ENCODE results near the gene HDGFL3.

The HDGFL3 gene

DNA sequence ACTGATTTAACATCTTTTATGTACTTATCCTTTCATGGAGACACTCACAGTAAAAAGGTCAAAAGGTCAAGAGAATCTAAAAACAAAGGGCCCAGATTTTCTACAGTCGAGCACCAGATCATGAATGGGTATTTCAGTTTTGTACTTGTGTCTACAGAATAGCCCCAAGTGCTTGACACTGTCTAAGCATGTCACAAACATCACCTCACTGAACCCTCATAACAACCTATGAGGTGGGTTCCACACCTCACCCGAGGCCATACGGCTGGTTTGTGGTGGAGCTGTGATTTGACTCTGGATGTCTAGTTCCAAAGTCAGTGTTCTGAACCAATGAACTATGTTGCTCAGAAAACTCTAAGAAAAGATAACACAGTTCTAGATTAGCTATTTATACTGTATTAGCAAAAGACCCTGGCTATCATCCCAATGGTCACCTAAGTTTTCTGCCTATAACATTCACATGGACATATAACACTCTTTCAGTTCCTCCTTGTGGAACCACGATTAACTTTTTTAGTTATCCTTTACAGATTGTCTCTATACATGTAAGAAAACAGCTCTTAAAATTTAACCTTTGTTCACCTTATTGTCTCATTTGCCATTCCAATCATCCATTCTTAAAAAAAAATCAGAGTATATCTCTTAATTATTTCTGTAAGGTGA, 74.6 kb downstream of the HDGFL3 start:
- Mint-ChIP-seq H3K9me3 (no peaks in the 10 kb centered on the region), H3K27me3 (no peaks in the 10 kb centered on the region), H3K4me3 (no peak overlapping the region), H3K27ac (no peak overlapping the region), H3K4me1 (no peaks in the 10 kb centered on the region), H3K36me3 (no peaks in the 10 kb centered on the region)
- ATAC-seq (ENCODE audit: low read depth) (no peak), DNase-seq (ENCODE audit: low spot score in 2 of 2) (no peak)

DNA sequence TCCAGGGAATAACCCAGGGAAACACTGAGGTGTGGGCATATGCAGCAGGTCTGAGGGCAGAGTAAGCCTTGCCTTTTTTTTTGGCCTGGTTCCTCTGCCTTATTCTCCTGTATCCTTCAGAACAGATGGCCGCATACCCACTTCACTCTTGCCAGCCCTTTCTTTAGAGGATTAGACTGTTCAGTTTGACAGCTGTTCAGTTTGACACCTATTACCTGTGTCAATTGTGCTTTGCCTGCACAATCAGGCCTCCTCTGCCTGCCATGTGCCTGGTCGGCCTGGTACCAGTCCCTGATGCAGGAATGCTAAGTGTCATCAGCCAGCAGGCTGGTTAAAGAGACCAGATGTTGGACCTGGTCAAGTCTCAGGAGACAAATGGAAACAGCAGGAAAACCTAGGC, 77.8 kb downstream of the HDGFL3 start:
- no peaks in the 10 kb centered on the region for H3K36me3 Mint-ChIP-seq
- H3K27me3 Mint-ChIP-seq, result no peaks in the 10 kb centered on the region
- H3K4me1 Mint-ChIP-seq, result no peaks in the 10 kb centered on the region
- H3K9me3 Mint-ChIP-seq, result no peaks in the 10 kb centered on the region
- no peak for DNase-seq (ENCODE audit: low spot score in 2 of 2)
- no peak overlapping the region for H3K27ac Mint-ChIP-seq
- no peak for ATAC-seq (ENCODE audit: low read depth)
- H3K4me3 Mint-ChIP-seq, result no peak overlapping the region

DNA sequence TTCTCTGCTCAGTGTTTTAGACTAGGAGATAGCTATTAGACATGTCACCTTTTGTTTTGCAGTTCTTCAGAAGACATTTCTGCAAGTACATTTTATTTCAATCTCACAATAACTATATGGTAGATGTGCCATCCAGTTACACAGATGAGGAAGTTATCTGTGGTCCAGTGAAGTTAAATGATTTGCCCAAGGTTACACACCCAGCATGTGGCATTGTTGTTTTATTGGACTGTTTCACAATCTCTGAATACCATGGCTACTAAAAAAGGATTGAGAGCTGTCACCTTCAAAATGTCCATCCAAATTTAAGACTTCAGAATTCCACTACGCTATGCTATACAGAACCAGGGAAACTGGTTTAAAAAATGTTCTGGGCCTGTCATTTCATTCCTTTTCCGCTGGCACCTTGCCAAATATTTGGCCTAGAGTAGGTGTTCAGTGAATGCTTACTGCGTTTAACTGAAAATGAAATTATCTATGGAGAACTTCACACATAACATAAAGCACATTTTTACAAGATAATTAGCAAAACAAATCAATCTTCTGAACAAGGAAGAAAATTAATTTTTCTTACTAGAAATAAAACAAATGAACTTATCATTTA, 80.0 kb downstream of the HDGFL3 start:
- no peak for DNase-seq (ENCODE audit: low spot score in 2 of 2)

DNA sequence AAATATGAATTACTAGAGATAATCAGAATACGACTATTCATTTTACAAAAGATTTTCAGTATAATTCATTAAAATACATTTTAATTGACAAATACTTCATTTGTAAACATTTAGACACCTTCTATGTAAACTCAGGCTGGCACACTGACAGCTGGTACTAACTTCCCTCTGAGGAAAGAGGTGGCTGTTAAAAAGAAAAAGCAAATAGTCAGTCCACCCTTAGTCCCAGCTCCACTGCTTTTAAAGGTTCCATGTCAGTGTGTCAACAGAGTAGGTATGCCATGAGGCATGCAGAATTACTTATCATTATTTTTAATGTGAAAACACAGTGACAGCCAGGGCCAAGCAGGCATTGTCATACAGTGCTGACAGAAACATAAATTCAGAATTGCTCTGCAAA, 84.1 kb downstream of the HDGFL3 start:
- DNase-seq (ENCODE audit: low spot score in 2 of 2) (no peak), ATAC-seq (ENCODE audit: low read depth) (no peak)
- Mint-ChIP-seq H3K27me3 (no peaks in the 10 kb centered on the region), H3K4me3 (no peak overlapping the region), H3K27ac (no peak overlapping the region), H3K36me3 (no peaks in the 10 kb centered on the region), H3K9me3 (no peaks in the 10 kb centered on the region), H3K4me1 (no peaks in the 10 kb centered on the region)

More for the DNA sequence above, 80.0 kb downstream of the HDGFL3 start:
- no peaks in the 10 kb centered on the region for H3K36me3 Mint-ChIP-seq
- no peaks in the 10 kb centered on the region for H3K4me1 Mint-ChIP-seq
- H3K27me3 Mint-ChIP-seq, result no peaks in the 10 kb centered on the region
- no peak for ATAC-seq (ENCODE audit: low read depth)
- no peak overlapping the region for H3K4me3 Mint-ChIP-seq
- H3K9me3 Mint-ChIP-seq, result no peaks in the 10 kb centered on the region
- H3K27ac Mint-ChIP-seq, result no peak overlapping the region

DNA sequence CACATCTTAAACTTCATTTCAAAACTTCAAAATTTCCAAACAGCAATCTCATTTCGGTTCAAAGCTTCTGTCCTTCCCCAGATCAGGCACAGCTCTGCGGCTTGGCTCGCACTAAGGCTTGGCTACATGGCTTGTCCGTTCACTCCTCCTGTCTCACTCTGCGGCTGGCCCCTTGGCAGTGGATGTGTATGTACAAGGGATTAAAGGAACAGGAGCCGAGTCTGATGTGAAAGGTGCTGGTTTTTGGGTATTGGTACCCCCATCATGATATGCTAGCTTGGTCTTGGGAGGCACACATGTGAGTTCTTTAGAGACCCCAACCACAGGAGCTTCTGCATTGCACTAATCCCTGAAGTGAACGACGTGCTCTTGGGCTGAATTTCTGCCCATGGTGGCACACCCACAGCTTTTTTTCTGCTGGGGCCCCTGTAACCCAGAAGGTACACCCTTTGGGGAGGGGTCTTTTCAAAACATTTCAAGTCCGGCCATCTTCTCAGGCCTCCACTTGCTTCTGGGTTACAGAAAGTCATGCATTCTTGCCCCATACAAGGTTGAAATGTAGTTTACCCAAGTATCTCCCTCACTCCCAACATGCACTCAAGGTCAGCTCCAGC, 87.5 kb downstream of the HDGFL3 start:
- Mint-ChIP-seq H3K9me3 (no peaks in the 10 kb centered on the region), H3K27ac (no peak overlapping the region), H3K27me3 (no peaks in the 10 kb centered on the region), H3K4me1 (no peaks in the 10 kb centered on the region), H3K4me3 (no peak overlapping the region), H3K36me3 (no peaks in the 10 kb centered on the region)
- no peak for ATAC-seq (ENCODE audit: low read depth)
- no peak for DNase-seq (ENCODE audit: low spot score in 2 of 2)

DNA sequence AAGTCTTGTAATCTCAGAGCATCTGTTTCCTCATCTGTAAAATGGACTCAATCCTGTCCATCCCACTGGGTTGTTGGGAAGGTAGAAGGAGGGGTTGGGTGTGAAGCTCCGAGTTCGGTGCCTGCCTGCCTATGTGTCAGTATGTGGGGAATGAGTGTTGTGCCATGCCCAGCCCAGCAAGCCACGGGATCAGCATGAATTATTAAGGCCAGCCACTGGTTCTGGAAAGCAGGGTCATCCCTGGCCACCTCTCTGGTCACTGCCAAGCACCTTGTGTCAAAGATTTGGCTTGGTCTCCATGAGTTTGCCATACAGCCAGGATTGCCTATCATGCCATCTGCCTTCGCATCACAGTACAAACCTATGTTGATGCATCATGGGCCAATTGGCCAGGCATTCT, 88.7 kb downstream of the HDGFL3 start:
- Mint-ChIP-seq H3K4me1 (no peaks in the 10 kb centered on the region), H3K36me3 (no peaks in the 10 kb centered on the region), H3K9me3 (no peaks in the 10 kb centered on the region), H3K4me3 (no peak overlapping the region), H3K27me3 (no peaks in the 10 kb centered on the region), H3K27ac (no peak overlapping the region)
- ATAC-seq (ENCODE audit: low read depth) (no peak), DNase-seq (ENCODE audit: low spot score in 2 of 2) (no peak)

DNA sequence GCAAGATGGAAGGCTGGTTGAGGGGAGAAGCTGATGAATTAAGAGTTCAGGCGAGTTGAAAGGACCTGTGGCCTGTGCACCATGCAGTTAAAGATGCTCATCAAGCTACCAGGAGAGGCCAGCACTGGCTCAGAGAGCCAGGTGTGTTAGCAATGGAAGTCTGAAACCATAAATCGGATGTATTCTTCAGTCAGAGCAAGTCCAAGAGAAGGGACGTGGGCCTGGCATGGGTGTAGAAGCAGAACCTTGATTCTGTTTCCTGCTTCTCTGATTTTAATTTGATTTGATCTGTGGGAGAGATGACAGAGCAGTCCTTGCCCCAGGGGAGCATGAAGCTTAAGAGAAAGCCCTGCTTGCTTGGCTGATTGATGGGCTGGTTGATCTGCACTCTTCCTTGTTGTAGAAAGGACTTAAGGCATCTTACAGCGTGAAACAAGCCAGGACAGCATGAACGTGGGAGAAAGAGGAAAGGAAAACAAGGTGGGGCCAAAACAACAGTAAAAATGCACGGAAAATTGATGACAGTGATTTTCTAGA, 89.3 kb downstream of the HDGFL3 start:
- ATAC-seq (ENCODE audit: low read depth) (no peak), DNase-seq (ENCODE audit: low spot score in 2 of 2) (no peak)
- H3K4me1 Mint-ChIP-seq, result no peaks in the 10 kb centered on the region
- no peaks in the 10 kb centered on the region for H3K27me3 Mint-ChIP-seq
- no peak overlapping the region for H3K27ac Mint-ChIP-seq
- no peak overlapping the region for H3K4me3 Mint-ChIP-seq
- no peaks in the 10 kb centered on the region for H3K9me3 Mint-ChIP-seq
- no peaks in the 10 kb centered on the region for H3K36me3 Mint-ChIP-seq

DNA sequence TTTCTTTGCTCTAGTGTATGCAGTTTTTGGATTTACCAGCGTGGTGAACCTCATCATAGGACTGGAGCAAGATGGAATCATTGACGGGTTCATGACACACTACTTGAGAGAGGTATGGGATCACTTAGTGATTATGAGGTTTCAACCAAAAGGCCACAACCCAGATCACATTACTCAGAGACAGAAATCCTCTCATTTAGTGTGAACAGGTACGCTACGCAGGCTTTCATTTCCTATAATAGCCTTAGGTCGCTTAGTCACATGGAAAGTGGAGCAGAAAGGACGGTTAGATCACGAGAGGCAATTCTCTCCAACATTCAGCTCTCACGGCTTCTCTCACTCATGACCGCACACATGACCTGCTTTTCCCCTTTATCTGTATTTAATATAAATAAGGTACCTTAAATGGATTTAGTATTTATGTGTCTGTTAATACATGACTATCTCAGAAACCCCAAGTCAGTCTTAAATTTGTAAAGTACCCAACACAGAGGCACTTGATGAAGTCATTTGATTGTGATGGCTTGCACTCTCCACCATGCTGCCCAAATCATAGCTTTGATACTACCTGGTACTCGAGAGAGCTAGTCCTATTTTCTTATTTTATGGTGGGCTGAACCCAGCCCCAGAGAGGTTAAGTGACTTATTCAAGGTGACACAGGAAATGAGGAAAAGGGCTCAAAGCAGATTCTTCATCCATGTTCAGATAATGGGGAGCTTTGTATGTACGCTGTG, 91.6 kb downstream of the HDGFL3 start:
- peaks cover 3% of the 10 kb centered on the region for H3K36me3 Mint-ChIP-seq
- peaks cover 3% of the 10 kb centered on the region for H3K9me3 Mint-ChIP-seq
- no peaks in the 10 kb centered on the region for H3K4me1 Mint-ChIP-seq
- no peak overlapping the region for H3K4me3 Mint-ChIP-seq
- H3K27ac Mint-ChIP-seq, result no peak overlapping the region
- peaks cover 5% of the 10 kb centered on the region for H3K27me3 Mint-ChIP-seq
- DNase-seq (ENCODE audit: low spot score in 2 of 2) (no peak), ATAC-seq (ENCODE audit: low read depth) (no peak)

DNA sequence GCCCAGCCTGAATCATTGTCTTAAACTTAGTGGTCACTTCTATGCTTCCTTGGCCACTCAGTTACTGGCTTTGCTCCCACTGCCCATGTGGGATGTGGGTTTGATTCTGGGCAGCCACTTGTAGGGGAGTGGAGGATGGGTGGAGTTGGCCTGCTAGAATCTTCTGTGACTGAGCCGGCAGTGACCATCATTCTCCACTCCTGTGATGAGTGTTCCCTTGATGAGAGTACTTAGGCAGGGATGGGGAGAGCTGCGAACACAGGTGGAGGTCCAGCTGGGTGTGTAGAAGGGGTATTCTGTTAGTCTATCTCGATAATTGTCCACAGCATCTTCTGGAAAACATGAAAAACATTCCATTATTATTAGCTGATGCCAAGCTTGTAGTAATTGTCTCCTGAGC, 92.2 kb downstream of the HDGFL3 start:
- Mint-ChIP-seq H3K4me1 (no peaks in the 10 kb centered on the region), H3K4me3 (no peak overlapping the region), H3K36me3 (peaks cover 3% of the 10 kb centered on the region), H3K27me3 (peaks cover 7% of the 10 kb centered on the region), H3K27ac (no peak overlapping the region), H3K9me3 (peaks cover 3% of the 10 kb centered on the region)
- DNase-seq (ENCODE audit: low spot score in 2 of 2), result no peak
- no peak for ATAC-seq (ENCODE audit: low read depth)

DNA sequence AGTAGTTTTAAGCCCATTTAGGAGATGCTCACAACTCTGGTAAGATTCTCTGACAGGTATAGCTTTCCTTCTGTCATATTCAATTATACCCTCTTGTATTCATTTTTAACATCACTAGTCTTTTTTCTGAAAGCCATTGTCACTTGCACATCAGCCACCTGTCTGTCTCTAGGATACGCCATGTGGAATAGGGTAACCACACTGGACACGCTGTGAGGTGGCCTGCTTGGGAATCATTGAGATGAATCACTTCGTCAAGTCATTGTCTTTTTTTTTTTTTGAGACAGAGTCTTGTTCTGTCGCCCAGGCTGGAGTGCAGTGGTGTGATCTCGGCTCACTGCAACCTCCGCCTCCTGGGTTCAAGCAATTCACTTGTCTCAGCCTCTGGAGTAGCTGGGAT, 92.8 kb downstream of the HDGFL3 start:
- no peak for DNase-seq (ENCODE audit: low spot score in 2 of 2)
- peaks cover 10% of the 10 kb centered on the region for H3K27me3 Mint-ChIP-seq
- H3K9me3 Mint-ChIP-seq, result peaks cover 3% of the 10 kb centered on the region
- no peak overlapping the region for H3K27ac Mint-ChIP-seq
- H3K4me3 Mint-ChIP-seq, result no peak overlapping the region
- peaks cover 3% of the 10 kb centered on the region for H3K36me3 Mint-ChIP-seq
- no peak for ATAC-seq (ENCODE audit: low read depth)
- no peaks in the 10 kb centered on the region for H3K4me1 Mint-ChIP-seq

DNA sequence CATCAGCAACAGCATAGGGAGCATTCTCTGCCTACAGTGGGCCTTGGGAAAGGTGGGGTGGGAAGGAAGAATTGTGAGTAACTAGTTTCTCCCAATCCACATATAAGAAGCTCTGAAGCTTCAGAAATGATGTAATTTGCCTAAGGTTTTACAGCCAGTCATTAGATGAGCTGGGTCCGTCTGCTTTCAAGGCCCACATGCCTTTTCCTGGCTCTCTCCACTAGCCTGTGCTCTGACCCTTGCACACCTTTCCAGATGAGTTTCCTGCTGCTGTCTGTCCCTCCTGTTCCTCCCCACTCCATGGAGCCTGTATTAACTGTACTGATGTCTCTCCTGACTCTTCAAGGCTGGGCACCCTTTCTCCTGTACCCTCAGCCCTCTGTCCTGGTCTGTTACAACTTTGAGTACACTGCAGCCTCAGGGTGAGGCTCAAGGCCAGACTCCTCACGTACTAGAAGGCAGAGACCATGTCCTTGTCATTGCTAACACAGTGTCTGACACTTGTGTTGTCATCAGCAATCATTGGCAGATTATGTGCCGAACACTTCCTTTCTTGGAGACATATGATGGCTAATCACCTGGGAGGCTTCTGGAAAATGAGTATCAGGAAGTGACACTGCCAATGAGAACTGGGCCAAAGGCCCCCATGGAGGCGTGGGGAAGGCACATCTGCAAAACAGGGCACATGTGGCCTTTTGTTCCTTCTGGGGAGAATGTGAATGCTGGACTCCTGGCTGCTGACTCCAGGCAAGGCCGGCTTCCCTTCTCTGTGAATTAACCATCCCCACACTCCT, 93.5 kb downstream of the HDGFL3 start:
- Mint-ChIP-seq H3K27me3 (peaks cover 16% of the 10 kb centered on the region), H3K9me3 (peaks cover 3% of the 10 kb centered on the region), H3K4me3 (no peak overlapping the region), H3K27ac (no peak overlapping the region), H3K4me1 (peaks cover 2% of the 10 kb centered on the region), H3K36me3 (peaks cover 3% of the 10 kb centered on the region)
- DNase-seq (ENCODE audit: low spot score in 2 of 2), result no peak
- ATAC-seq (ENCODE audit: low read depth), result no peak

DNA sequence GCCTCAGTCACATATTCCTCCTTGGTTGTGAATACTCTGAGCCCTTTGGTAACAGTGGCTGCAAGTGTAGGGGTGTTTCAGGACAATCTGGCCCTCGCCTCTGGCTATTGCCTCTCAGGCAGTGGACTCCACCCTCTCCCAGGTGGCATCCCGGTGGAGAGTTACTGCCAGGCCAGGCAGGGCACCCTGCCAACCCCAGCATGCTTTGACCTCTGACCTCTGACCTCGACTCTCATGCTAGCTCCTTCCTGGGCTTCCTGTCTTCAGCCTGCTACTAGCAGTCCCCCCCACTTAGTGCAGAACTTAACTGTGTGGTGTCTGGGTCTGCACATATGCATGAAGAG, 94.7 kb downstream of the HDGFL3 start:
- Mint-ChIP-seq H3K4me1 (peaks cover 9% of the 10 kb centered on the region), H3K4me3 (no peak overlapping the region), H3K9me3 (peaks cover 3% of the 10 kb centered on the region), H3K27ac (no peak overlapping the region), H3K36me3 (peaks cover 3% of the 10 kb centered on the region), H3K27me3 (peaks cover 21% of the 10 kb centered on the region)
- ATAC-seq (ENCODE audit: low read depth) (no peak), DNase-seq (ENCODE audit: low spot score in 2 of 2) (no peak)

DNA sequence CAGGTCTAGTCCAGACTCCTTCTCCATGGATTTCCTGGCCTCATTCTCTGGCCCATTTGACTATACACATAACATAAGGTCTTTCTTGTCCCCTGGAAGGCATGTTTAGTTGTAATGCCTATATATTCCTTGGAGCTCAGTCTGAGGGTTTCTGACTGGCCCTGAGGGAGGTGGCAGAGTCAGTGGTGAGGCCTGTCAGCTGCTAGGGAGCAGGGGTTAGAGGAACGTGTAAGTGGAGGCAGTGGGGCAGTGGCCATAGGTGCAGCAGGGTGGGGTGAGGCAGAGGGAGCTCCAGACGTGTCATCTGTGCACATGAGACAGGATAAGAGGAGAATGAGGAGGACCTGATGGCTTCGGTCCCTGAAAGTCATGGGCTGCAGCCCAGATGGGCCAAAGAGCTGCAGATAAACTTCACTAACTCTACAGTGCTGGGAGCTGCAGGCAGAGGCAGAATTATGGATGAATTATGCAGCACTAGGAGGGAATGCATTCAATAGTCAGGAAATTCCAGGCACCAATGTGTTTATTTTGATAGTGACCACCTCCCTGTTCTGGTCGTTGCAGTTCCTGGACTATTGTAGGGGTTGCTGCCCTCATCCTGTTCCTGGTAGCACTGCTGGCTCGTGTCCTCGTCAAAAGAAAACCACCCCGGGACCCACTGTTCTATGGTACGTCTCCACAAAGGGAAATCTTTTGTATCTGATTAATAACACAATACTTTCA, 95.2 kb downstream of the HDGFL3 start:
- ATAC-seq (ENCODE audit: low read depth), result no peak
- Mint-ChIP-seq H3K4me1 (peaks cover 9% of the 10 kb centered on the region), H3K4me3 (no peak overlapping the region), H3K27ac (no peak overlapping the region), H3K36me3 (peaks cover 3% of the 10 kb centered on the region), H3K27me3 (peaks cover 21% of the 10 kb centered on the region), H3K9me3 (peaks cover 3% of the 10 kb centered on the region)
- DNase-seq (ENCODE audit: low spot score in 2 of 2), result no peak

All from memory B cell (primary cell).